Measurements from ENCODE around the gene BORCS6.

The BORCS6 gene

DNA sequence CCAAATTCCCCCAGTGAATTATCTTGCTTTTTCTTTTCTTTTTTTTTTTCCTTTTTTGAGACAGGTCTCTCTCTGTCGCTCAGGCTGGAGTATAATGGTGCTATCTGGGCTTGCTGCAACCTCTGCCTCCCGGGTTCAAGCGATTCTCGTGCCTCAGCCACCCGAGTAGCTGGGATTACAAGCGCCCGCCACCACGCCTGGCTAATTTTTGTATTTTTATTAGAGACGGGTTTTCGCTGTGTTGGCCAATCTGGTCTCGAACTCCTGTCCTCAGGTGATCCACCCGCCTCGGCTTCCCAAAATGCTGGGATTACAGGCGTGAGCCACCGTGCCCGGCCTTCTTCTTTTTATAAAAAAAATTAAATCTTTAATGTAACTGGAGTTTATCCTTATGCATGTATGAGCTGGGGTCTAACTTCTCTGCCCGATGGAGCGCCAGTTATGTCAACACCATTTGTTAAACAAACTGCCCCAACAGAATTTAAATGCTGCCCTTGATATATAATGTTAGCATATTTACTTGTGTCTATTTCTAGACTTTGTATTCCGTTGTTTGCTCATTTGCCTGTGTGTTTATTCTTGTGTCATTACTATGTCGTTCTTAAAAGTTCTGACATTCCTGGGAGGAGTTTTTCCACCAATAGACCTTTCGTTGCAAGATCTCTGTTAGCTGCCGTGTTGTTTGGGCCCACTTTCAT lies 20.9 kb upstream of the BORCS6 start:
- FAIRE-seq, result no peak

DNA sequence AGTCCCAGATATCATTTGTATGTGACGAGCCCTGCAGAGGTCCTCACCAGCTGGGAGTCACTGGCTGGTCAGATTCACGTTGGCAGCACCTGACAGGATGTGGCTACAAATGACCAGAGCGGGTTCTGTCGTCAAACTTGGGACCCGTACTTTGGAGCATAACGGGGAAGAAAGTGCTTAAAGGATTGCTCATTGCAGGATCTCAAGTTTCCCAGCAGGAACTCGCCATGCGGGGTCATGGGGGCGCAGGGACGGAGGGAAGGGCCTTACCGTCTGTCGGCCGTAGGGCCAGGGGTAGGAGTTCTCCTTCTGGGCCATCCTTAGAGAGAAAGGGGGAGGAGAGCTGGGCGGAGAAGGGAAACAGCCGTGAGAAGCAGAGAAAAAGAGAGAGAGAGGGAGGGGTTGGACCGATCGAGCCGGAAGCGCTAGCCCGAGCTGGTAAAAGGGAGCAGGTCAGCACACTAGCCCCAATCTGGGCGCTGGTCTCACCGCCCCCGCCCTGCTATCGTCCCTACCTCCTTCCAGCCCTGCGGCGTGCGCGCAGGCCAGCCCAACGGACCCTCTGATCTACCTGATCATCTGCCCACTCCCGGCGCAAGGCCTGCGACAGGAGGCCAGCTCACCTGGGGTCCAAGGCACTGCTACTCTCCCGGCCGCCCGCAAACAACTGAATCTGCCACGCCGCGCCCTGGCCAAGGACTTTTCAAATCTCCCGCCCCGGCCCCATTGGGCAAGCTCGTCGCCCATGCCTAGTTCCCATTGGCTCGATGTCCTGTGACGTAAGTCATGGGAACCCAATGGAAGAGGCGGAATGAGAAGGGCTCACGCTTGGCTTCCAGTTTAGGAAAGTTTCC lies 20.2 kb upstream of the BORCS6 start, which contains the start of gene AURKB:
TSS of gene AURKB (minus strand) at position 669 of the 854 bp plus-strand sequence. CDS start at position 318, 351 bp downstream.
- peak; percentile 99 for FAIRE-seq

DNA sequence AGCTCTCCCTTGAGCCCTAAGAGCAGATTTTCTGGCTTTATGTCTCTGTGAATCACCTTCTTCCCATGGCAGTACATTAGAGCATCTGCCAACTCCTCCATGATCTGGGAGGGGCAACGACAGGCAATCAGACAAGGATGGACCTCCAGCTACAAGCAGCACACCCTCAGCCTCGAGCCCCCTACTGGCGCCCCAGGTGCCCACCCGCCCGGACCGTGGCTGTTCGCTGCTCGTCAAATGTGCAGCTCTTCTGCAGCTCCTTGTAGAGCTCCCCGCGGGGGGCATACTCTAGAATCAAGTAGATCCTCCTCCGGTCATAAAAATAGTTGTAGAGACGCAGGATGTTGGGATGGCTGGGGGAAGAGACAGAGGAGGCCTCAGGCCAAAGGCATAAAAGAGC lies 16.6 kb upstream of the BORCS6 start:
- FAIRE-seq, result no peak

DNA sequence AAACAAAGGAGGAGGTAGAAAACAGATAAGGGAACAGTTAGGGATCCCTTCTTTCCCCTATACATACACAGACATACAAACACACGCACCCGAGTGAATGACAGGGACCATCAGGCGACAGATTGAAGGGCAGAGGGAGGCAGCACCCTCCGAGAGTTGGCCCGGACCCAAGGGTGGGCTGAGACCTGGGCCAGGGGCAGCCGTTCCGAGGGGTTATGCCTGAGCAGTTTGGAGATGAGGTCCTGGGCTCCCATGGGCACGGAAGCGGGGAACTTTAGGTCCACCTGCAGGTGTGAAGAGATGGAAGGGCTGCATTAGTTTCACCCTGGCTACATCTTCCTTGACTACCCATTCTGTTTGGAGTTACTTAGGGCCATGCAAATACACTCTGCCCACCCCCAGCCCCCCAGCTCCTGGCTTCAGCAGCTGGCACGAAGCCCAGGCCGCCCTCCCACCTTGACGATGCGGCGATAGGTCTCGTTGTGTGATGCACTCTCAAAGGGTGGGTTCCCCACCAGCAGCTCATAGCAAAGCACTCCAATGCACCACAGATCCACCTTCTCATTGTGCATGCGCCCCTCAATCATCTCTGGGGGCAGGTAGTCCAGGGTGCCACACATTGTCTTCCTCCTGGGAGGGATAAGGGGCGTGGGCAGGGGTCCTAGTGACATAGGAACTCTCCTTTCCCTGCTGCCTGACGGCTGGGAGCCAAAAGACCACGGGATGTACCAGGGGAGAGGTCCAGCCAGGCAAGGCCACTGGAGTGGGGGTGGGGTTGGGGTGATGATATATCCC lies 15.0 kb upstream of the BORCS6 start:
- no peak for FAIRE-seq

DNA sequence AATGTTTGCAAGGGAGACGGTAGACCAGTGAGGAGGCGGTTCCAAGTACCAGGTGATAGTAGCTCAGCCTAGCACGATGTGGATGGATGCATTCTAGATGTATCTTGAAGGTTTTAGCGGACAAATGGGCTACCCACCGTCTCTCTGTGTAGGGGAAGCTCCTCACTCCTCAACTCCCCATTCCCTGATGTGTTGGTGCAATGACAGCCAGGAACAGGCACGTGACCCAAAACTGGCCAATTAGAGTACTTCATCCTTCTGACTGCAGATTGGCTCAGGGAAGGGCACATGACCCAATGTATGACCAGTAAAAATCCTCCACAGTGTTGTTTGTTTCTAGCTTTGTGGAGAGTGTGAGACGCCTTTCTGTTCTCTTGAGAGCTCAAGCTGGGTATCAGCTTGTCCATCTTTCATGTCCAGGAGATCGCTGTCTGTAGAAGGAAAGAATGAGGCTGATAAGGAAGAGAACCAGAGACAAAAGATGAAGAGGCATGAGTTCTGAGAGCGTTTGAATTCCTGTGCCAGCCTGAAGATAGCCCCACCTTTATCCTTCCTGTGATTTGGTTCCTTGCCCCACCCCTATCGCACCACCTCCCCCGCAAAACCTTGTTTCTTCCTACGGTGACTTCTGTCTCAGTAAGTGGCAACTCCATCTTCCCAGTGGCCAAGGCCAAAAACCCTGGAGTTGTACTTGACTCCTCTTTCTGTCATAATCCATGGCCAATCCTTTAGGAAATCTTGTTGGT lies 2.3 kb upstream of the BORCS6 start:
- FAIRE-seq, result peak; percentile 79

DNA sequence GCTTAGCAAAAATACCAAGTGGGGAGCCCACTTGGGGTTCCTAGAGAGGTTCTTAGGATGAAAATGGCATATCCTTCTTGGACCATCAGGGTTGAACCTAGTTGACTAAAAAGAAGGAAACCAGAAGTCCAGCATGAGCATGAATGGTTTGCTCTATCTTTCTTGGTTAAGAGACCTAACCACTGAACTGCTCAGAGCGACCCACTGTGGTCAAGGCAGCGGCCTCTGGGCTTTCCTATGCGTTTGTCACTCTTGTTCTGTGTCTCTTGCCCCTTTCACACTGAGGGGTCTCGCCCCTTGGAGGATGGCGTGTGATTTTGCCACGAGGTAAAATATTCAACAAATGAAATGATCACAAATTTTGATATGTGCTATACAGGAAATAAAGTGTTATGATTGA lies 526 bp upstream of the BORCS6 start:
- FAIRE-seq, result no peak

DNA sequence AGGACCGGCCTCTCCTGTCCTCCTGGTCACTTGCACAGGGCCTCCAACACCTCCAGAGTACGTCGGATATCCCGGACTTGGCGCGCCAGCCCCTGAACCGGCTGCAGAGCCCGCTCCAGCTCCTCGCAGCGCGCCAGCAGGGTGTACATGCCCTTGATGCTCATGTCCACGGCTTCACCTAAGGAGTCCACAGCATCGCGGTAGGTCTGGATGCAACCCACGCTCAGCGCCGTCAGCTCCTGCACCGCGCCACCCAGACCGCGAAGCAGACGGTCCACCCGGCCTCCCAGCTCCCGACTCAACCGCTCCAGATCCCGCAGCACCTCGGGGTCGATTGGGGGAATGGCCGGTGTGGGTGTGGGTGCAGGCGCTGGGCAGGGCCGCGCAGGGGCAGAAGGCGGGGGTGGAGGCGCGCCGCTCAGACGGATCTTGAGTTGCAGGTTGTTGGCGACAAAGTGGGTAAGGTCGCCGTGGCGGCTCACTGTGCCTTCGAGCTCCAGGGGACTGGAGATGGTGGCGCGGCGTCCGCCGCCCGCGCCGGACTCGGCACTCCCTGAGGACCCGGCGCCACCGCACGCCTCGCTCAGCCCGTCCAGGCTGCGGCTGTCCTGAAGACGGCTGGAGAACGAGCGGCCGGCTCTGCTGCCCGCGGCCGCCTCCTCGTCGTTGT lies 804 bp downstream of the BORCS6 start:
- no peak for FAIRE-seq

DNA sequence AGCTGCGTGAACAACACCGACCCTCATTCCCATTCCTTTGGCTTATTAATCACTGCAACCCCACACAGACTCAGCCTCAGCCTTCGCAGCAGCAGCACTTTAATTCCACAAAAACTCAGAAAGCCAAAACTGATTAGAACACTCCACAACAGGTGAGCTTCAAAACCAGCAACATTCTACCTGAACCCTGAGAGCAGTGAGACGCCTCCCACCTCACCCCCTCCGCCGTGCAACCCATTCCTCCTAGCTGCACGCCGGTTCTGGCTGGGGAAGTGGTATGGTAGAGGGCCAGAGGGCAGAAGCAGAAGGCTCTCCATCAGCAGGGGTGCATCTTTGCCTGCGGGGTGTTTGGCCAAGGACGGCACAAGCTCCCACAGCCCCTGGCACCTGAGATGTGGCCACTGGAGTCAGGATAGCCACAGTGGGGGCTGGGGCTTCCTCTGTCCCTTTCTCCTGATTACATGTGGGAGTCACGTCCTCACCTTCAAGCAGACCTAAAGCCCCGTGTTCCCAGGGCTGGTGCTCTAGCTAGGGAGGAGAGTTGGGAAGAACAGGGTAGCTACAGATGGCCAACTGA lies 1.6 kb downstream of the BORCS6 start:
- FAIRE-seq, result no peak

DNA sequence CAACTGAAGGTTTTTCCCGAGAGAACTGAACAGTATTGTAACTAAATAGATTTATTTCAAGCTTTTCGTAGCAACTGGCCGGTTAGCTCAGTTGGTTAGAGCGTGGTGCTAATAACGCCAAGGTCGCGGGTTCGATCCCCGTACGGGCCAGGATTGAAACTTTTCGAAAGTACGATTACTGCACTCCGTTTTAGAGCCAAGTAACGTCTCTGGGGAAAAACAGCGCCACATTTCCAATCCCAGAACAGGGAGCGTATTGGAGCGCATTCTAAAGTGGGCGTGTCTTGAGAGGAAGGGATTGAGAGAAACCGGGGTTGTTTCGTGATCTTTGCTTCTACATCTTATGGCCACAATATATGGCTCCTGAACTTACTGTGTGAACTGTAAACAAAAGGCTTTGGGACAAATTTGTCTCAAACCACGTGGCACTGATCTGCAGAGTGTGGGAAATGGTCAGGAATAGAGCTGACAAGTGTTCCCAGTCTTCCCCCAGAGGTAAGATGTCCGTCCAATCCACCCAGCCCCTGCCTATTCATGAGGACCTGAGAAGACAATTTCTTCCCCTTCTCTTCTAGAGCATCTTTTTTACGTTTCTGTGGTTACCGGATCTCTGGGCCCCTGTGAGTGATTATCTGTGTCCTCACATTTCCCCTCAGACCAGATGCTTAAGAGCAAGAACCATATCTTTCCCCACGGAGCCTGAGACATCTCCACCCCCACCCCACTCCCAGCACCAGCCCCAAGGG lies 2.3 kb downstream of the BORCS6 start:
- FAIRE-seq, result peak; percentile 99

DNA sequence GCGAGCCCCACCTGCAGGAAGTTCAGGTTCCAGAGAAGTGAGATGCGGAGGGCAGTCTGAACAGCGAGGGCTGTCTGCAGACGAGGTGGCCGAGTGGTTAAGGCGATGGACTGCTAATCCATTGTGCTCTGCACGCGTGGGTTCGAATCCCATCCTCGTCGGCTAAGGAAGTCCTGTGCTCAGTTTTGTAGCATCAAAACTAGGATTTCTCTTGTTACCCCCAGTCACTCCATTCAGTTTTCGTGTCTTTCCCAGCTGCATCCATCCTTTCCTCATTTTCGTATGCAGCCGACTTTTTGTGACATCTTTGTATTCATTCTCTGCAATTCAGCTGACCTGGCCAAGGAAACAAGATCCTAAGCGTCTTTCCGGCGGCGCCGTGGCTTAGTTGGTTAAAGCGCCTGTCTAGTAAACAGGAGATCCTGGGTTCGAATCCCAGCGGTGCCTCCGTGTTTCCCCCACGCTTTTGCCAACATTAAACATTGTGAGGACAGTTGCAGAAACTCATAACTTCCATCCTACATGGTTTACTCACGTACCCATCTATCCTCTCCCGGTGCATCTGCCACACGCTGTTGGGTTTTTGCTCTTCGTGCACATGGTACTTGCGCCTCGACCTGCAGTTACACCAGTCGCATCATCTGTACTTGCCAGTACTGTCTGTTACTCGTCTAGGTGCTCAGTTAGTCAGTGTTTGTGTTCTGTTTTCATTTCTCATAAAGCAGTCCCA lies 3.0 kb downstream of the BORCS6 start:
- no peak for FAIRE-seq

DNA sequence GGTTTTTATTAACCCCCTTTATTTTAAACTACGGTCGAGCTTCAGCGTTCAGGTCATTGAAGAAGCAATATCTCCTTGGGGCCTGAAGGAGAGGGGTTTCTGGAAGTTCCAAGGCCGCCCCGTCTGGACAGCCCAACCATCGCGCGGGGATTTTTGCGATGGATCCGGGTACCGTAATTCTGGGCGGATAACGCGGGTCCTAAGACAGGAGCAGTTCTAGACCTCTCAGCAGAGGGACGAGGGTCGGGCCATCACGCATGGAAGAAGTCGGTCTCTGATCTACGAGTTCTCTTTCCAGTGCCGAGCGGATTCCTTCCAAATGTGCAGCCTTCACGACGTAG lies 3.6 kb downstream of the BORCS6 start:
- FAIRE-seq, result no peak

DNA sequence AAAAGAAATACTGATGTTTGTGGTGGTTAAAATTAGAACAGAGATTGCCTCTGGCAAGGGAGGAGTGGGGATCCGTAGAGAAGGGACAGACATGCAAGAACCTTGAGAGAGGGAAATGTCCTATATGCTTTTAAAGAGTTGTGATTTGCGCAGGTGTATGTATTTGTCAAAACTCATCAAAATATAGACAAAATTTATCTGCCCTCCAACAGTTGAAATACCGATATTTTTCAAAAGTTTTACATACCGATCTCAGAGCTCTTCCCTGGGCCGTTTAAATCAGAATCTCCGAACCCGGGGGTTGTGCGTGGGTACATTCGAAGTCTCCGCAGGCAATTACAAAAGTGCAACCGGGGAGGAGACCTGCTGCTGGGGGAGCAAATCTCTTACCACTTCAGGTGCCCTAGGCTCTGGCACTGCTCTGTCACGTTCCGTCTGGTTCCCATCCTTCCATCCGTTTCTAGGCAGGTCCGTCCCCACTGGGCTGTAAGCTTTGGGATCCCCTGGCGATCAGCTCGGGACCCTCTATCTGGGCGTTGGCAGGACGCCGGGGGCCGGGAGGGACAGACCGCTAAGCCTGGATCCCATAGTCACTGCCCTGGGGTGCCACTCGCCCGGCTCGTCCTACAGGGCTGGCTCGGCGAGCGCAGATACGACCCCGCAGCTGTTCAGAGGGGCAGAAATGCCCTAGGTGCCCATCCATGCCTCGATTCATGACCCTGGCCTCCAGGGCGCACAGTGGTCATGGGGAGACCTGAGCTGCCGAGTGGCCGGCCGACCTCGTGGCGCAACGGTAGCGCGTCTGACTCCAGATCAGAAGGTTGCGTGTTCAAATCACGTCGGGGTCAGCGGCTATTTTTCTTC lies 4.2 kb downstream of the BORCS6 start:
- FAIRE-seq, result no peak

DNA sequence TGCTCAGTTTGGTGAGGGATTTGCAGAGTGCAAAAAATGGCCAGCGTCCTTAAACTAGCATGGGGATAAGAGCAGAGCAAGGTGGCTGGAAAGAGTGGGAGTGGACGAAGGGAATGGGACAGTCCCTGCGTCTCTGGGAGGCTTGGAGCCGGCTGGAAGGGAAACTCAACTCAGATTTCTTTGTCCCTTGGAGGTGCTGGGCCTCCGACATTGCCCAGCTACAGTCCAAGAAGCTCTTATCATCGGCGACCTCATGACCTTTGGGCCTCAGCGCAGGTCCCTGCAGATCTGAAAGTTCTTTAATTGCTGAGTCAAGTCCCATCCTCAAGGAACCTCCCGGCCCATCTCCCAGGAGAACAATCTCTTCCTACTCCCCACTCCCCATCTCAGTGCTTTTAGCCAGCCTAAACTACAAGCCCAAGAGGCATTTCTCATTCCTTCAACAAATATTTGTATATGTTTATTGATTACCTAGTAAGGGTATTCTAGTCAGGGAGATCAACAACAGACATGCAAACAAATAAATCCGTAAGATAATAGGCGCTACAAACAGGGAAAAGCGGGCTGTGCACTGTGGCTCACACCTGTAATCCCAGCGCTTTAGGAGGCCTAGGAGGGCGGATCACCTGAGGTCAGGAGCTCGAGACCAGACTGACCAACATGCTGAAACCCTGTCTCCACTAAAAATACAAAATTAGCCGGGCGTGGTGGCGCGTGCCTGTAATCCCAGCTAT lies 12.8 kb downstream of the BORCS6 start:
- FAIRE-seq, result no peak

DNA sequence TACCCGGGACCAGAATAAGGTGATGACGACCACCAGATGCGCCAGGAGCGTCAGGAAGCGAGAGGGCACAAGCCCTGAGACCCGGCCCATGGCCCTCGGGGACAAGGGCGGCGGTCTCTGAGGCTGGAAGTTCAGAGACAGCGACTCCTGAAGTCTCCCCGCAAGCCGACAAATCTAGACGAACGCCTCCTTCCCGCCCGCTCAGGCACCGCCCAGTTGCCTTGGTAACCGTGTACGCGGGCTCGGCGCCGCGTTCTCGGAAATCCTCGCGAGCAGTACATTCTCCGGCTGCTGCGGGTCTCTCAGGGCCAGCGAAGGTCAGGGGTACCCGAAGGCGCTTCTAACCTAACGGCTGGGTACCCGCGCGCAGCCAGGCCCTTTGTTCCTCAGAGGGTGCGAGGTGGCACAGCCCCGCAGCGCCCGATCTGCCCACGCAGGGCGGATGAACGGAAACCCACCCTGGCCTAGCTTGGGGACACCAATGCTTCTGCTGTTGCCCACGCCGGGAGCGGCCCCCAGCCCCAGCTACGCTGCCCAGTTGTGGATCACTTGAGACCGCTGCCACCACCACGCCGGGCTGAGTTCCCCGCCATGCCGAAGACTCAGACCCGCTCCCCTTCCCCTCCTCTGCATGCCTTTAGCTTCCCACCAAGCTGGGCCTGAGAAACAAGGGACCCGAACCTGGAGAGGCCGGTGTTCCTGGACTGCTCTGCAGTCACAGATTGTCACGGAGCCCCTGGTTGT lies 13.6 kb downstream of the BORCS6 start, which contains the start of gene TMEM107:
TSS of gene TMEM107 (minus strand) at position 184 of the 744 bp plus-strand sequence. CDS start at position 90, 94 bp downstream.
- peak; percentile 17 for FAIRE-seq

DNA sequence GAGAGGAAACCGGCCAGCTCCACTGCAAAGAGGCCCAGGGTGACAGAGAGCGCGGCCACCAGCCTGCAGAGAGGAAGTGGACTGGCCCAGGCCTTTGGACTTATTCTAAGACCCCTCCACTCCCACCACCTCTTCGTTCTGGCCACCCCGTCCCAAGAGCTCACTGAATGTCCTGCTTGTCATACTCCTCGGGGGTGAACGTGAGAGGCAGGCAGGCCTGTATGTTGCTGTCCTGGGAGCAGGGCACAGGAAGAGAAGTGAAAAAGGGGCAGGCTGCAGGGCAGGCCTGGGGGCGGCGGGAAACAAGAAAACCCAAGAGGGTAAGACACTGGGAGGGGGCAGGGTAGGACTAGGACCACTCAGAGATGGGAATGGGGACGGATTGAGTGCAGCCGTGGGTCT lies 14.2 kb downstream of the BORCS6 start:
- no peak for FAIRE-seq

DNA sequence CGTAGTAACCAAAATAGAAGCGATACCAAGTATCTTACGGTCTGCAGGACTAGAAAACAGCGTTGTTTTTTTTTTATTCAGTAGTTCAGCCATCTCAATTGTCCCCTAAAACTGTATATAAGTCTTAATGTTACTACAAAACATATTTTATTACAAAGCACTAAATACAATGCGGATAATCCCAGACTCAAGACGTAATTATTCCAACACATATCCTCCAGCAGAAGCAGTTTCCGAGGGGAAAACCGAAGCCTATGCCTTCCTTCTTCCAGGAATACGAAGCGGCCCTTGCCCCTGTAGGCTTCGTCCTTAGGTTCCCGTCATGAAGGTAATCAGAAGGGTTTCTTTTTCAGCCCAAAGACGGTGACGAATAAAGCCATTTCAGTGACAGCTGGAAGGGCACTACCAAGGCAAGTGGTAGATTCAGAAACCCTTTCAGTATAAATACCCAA lies 16.1 kb downstream of the BORCS6 start:
- FAIRE-seq, result no peak

DNA sequence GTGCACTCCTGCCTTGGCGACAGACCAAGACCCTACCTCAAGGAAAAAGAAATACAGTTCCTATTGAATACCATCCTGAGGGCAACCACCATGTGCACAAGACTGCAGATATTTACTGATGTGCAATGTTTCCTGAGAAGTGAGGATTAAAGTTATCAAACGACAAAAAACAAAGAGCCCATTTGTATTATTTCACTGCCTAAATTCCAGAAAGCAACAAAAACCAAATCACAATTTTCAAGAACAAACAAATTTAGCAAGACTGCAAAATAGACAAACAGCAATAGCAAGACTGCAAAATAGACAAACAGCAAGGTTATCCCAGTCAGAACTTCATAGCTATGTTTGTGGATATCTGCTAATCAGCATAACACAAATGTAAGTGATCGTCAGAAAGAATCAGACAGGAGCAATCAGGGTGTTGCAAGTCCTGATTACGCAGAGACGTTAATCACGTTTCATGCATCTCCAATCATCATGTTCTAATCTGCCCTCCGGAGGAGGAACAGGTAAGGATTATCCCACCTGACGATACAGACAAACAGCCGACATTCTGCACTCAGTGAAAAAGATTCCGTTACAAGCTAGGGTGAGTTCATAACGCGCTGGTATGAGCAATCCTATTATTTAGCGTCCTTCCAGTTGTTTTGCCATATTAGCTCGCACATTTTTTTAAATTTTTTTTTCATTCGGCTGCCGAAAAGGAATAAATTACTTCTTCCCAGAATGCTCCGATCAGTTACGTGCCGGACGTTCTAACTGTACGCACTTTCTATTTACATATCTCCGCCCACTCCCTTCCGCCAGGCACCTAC lies 16.7 kb downstream of the BORCS6 start:
- FAIRE-seq, result peak; percentile 96

Data from G401.6 (cell line).